Trophoblast cell (in vitro differentiated cells and primary cell): ENCODE measurements around the gene NR0B1.

Experiments used
- DNase-seq, 2 donors: peaks; one replicate each; pipeline ENCODE4 v3.0.0-alpha.2; 2016
- H2AFZ ChIP-seq: 2 replicates; pipeline ENCODE4 v1.6.1; 2013; ENCODE audit warnings: low read length, moderate library complexity, mild to moderate bottlenecking; ENCODE audit not compliant: insufficient read depth, poor library complexity
- H2AK5ac ChIP-seq: 2 replicates; pipeline ENCODE4 v1.6.1; 2013; ENCODE audit warnings: mild to moderate bottlenecking, low read length
- H2BK120ac ChIP-seq: 2 replicates; pipeline ENCODE4 v1.6.1; 2013; ENCODE audit warnings: low read length, mild to moderate bottlenecking, moderate library complexity; ENCODE audit not compliant: insufficient read depth, poor library complexity
- H2BK12ac ChIP-seq: 2 replicates; pipeline ENCODE4 v1.6.1; 2013; ENCODE audit warnings: mild to moderate bottlenecking, low read length, moderate library complexity
- H2BK5ac ChIP-seq: 2 replicates; pipeline ENCODE4 v1.6.1; 2013; ENCODE audit warnings: low read length, low read depth, moderate library complexity, mild to moderate bottlenecking; ENCODE audit not compliant: poor library complexity
- H3K14ac ChIP-seq: 2 replicates; pipeline ENCODE4 v1.6.1; 2013; ENCODE audit warnings: mild to moderate bottlenecking, low read length
- H3K18ac ChIP-seq: 2 replicates; pipeline ENCODE4 v1.6.1; 2013; ENCODE audit warnings: mild to moderate bottlenecking, low read length
- H3K23ac ChIP-seq: 2 replicates; pipeline ENCODE4 v1.6.1; 2013; ENCODE audit warnings: low read length
- H3K27ac ChIP-seq: 2 replicates; pipeline ENCODE4 v1.5.1; 2013; ENCODE audit warnings: low read depth, mild to moderate bottlenecking, inconsistent platforms, low read length, moderate library complexity
- H3K27me3 ChIP-seq: 2 replicates; pipeline ENCODE4 v1.6.1; 2013; ENCODE audit warnings: inconsistent platforms, mild to moderate bottlenecking, low read length, moderate library complexity; ENCODE audit not compliant: insufficient read depth
- H3K36me3 ChIP-seq, 2 experiments: 1 replicate in 1 of 2; 2 replicates in 1 of 2; pipeline ENCODE4 v1.6.1; 2013; ENCODE audit warnings: low read length in 2 of 2, mild to moderate bottlenecking in 2 of 2, moderate library complexity in 1 of 2; ENCODE audit not compliant: insufficient read depth in 2 of 2, control insufficient read depth in 1 of 2
- H3K4ac ChIP-seq: 2 replicates; pipeline ENCODE4 v1.6.1; 2013; ENCODE audit warnings: low read depth, mild to moderate bottlenecking, low read length, moderate library complexity
- H3K4me1 ChIP-seq, 2 experiments: 1 replicate in 1 of 2; 2 replicates in 1 of 2; pipeline ENCODE4 v1.6.1; 2013; ENCODE audit warnings: low read length in 2 of 2, mild to moderate bottlenecking in 2 of 2, moderate library complexity in 1 of 2; ENCODE audit not compliant: insufficient read depth in 2 of 2, control insufficient read depth in 1 of 2
- H3K4me2 ChIP-seq: 2 replicates; pipeline ENCODE4 v1.6.1; 2013; ENCODE audit warnings: inconsistent platforms, mild to moderate bottlenecking, low read length, moderate library complexity
- H3K4me3 ChIP-seq: 2 replicates; pipeline ENCODE4 v1.5.1; 2013; ENCODE audit warnings: mild to moderate bottlenecking, low read depth, low read length, inconsistent platforms
- H3K79me1 ChIP-seq: one replicate; pipeline ENCODE4 v1.6.1; 2013; ENCODE audit warnings: low read length
- H3K79me2 ChIP-seq: 2 replicates; pipeline ENCODE4 v1.6.1; 2013; ENCODE audit warnings: low read length, mild to moderate bottlenecking; ENCODE audit not compliant: control insufficient read depth, insufficient read depth, poor library complexity
- H3K9ac ChIP-seq: 2 replicates; pipeline ENCODE4 v1.6.1; 2013; ENCODE audit warnings: mild to moderate bottlenecking, low read length
- H3K9me3 ChIP-seq: 2 replicates; pipeline ENCODE4 v1.6.1; 2013; ENCODE audit warnings: low read depth, mild to moderate bottlenecking, control low read depth, inconsistent platforms, low read length; ENCODE audit not compliant: insufficient read depth
- H4K12ac ChIP-seq: 2 replicates; pipeline ENCODE4 v1.6.1; 2013; ENCODE audit warnings: low read depth, mild to moderate bottlenecking, low read length, moderate library complexity
- H4K8ac ChIP-seq: 2 replicates; pipeline ENCODE4 v1.6.1; 2013; ENCODE audit warnings: low read depth, mild to moderate bottlenecking, low read length, moderate library complexity
- H4K91ac ChIP-seq: one replicate; pipeline ENCODE4 v1.6.1; 2013; ENCODE audit warnings: low read depth, mild to moderate bottlenecking, low read length, moderate library complexity
- WGBS: extraction: QIAGEN DNeasy Blood & Tissue Kit; methylation state at CpG from one replicate; pipeline ENCODE4 v1.1.7; 2013; ENCODE audit warnings: missing lambda C conversion rate; ENCODE audit not compliant: insufficient read length, insufficient coverage; ENCODE audit errors: extremely low coverage; 5-methylcytosine and 5-hydroxymethylcytosine counted together

The NR0B1 gene

DNA sequence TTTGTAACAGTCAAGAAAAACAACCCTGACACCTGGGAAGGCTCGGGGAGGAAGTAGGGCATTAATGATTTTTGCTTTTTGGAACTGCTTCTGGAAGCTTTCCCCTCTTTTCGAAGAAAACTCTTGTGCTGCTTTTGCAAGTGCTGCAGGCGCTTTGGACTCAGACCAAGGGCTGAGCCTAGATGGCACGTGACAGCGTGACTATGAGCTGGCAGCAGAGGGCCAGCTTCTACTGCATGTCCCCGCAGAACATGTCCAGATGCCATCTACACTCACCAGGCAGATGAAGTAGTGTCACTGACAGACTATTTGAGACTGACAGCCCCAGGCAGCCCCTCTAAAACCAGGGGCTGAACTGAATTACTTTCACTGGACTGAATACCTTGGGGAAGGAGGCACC lies 6.2 kb downstream of the NR0B1 start:
- H2AFZ ChIP-seq, result no peak overlapping the region

GRCh38 chrX:30301963-30302362 lies 7.2 kb downstream of the NR0B1 start:
- Histone ChIP-seq H4K91ac (no peak overlapping the region), H2BK12ac (no peak overlapping the region), H3K79me2 (no peaks in the 10 kb centered on the region), H3K23ac (no peak overlapping the region), H3K9me3 (no peaks in the 10 kb centered on the region), H3K4me1 (no peaks in the 10 kb centered on the region), H3K36me3 (no peaks in the 10 kb centered on the region), H4K8ac (no peak overlapping the region), H3K18ac (no peak overlapping the region), H3K4me2 (no peak overlapping the region), H2AK5ac (no peak overlapping the region), H3K4me3 (no peak overlapping the region), H4K12ac (no peak overlapping the region), H3K27me3 (no peaks in the 10 kb centered on the region), H3K27ac (no peak overlapping the region), H3K14ac (no peak overlapping the region), H3K9ac (no peak overlapping the region), H2AFZ (no peak overlapping the region), H2BK5ac (no peak overlapping the region), H2BK120ac (no peak overlapping the region), H3K79me1 (no peaks in the 10 kb centered on the region), H3K4ac (no peak overlapping the region)
- no peak for DNase-seq
- no CpG with 5 or more reads among the region's 5 CpGs for WGBS

More for the DNA sequence above, 6.2 kb downstream of the NR0B1 start:
- Histone ChIP-seq H4K91ac (no peak overlapping the region), H3K79me2 (no peaks in the 10 kb centered on the region), H3K27me3 (peaks cover under 1% of the 10 kb centered on the region), H3K9me3 (no peaks in the 10 kb centered on the region), H4K12ac (no peak overlapping the region), H3K4ac (no peak overlapping the region), H3K23ac (no peak overlapping the region), H2AK5ac (no peak overlapping the region), H3K4me2 (no peak overlapping the region), H3K18ac (no peak overlapping the region), H2BK12ac (no peak overlapping the region), H3K79me1 (no peaks in the 10 kb centered on the region), H3K36me3 (no peaks in the 10 kb centered on the region), H3K9ac (no peak overlapping the region), H2BK5ac (no peak overlapping the region), H3K4me3 (no peak overlapping the region), H2BK120ac (no peak overlapping the region), H3K14ac (no peak overlapping the region), H3K4me1 (no peaks in the 10 kb centered on the region), H3K27ac (no peak overlapping the region), H4K8ac (no peak overlapping the region)
- DNase-seq, result no peak
- no CpG with 5 or more reads among the region's 6 CpGs for WGBS

DNA sequence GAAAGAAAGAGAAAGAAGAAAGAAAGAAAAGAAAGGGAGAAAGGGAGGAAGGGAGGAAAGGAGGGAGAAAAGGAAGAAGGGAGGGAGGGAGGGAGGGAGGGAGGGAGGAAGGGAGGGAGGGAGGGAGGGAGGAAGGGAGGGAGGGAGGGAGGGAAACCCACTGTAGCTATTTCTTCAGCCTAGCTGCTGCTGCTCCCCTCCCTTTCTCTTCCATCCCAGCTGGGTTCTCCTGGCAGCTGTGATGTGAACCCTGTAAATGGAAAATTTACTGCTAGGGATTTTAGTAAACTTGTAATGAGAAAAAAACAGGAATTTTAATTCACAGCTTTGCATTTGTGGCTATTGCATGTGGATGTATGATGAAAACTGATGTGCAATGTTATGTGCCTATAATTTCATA lies 8.0 kb downstream of the NR0B1 start:
- no peak overlapping the region for H3K14ac ChIP-seq
- no peak overlapping the region for H3K27ac ChIP-seq
- DNase-seq, result no peak

DNA sequence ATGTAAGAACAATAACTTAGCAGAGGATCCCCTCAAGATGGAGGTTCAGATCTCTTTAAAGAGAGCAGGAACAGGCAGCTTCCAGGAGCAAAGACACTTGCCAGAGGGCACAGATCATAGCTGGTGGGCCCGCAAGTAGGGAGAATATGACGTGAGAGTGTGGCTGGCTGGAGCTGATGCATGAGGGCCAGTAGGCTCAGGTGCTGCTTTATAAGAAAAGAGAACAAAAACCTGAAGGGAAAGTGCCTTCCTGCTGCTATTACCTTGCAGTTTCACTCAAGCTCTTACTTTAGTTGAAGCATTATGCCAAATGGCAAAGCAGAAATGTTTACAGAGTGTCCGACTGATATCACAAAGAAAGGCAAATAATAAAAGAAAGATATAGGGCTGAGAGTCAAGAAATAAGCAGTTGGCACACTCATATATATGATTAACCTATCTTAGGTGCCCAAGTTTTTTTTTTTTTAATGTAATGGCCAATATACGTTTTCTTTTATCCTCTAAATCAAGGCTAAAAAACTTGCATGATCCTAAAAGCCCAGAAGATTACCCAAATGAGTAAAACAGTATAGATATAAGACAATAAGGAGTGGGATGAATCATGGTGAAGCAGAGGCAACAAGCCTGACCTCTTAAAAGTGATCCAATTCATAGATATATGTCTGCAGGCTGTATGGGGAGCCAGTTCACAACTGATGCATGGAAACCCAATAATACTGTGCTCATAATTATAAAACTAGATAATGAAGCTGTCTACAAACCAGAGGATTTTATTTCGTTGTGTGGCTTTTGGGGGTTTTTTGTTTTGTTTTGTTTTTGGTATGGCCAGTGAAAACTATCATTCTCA lies 12.6 kb downstream of the NR0B1 start:
- WGBS, result no CpG with 5 or more reads among the region's 5 CpGs
- no peaks in the 10 kb centered on the region for H3K79me1 ChIP-seq
- DNase-seq, result no peak

More for the DNA sequence above, 8.0 kb downstream of the NR0B1 start:
- Histone ChIP-seq H3K4ac (no peak overlapping the region), H3K79me1 (no peaks in the 10 kb centered on the region), H3K18ac (no peak overlapping the region), H2BK5ac (no peak overlapping the region), H2BK120ac (no peak overlapping the region), H4K91ac (no peak overlapping the region), H4K12ac (no peak overlapping the region), H3K9ac (no peak overlapping the region), H3K9me3 (no peaks in the 10 kb centered on the region), H3K23ac (no peak overlapping the region), H3K79me2 (no peaks in the 10 kb centered on the region), H3K36me3 (no peaks in the 10 kb centered on the region), H3K27me3 (no peaks in the 10 kb centered on the region), H2AK5ac (no peak overlapping the region), H3K4me2 (no peak overlapping the region), H3K4me3 (no peak overlapping the region), H2BK12ac (no peak overlapping the region), H3K4me1 (no peaks in the 10 kb centered on the region), H2AFZ (no peak overlapping the region), H4K8ac (no peak overlapping the region)

More for the DNA sequence above, 12.6 kb downstream of the NR0B1 start:
- H4K8ac ChIP-seq, result no peak overlapping the region
- H2BK12ac ChIP-seq, result no peak overlapping the region
- H3K9me3 ChIP-seq, result peaks cover 2% of the 10 kb centered on the region
- no peak overlapping the region for H4K12ac ChIP-seq
- H3K23ac ChIP-seq, result no peak overlapping the region
- H3K4me3 ChIP-seq, result no peak overlapping the region
- H3K36me3 ChIP-seq, result no peaks in the 10 kb centered on the region
- no peak overlapping the region for H2AFZ ChIP-seq
- H4K91ac ChIP-seq, result no peak overlapping the region
- no peak overlapping the region for H2AK5ac ChIP-seq
- no peaks in the 10 kb centered on the region for H3K79me2 ChIP-seq
- H2BK5ac ChIP-seq, result no peak overlapping the region
- no peak overlapping the region for H3K14ac ChIP-seq
- no peaks in the 10 kb centered on the region for H3K4me1 ChIP-seq
- no peak overlapping the region for H3K18ac ChIP-seq
- no peak overlapping the region for H3K9ac ChIP-seq
- no peaks in the 10 kb centered on the region for H3K27me3 ChIP-seq
- no peak overlapping the region for H3K4me2 ChIP-seq
- no peak overlapping the region for H3K27ac ChIP-seq
- no peak overlapping the region for H2BK120ac ChIP-seq
- no peak overlapping the region for H3K4ac ChIP-seq
